DOHH2 (cell line): ENCODE results near the gene ERCC4.
A peak's percentile ranks its signal among the peaks of the same experiment; 100 is the strongest.

Source experiments
- H3F3A ChIP-seq: fragments of 200-600 bp; sonication (generic), shearing (Covaris generic); 2 replicates; pipeline ENCODE4 v1.6.0; 2016; ENCODE audit warnings: antibody characterized with exemption, mild to moderate bottlenecking; ENCODE audit not compliant: control insufficient read depth, insufficient read depth
- H3K27ac ChIP-seq: fragments of 200-600 bp; sonication (generic); 2 replicates; pipeline ENCODE4 v1.5.1; 2014; ENCODE audit warnings: low read depth, mild to moderate bottlenecking, low read length, moderate library complexity
- H3K27me3 ChIP-seq: fragments of 200-600 bp; sonication (generic); 2 replicates; pipeline ENCODE4 v1.6.1; 2014; ENCODE audit warnings: mild to moderate bottlenecking, low read length, mixed read lengths; ENCODE audit not compliant: control insufficient read depth
- H3K36me3 ChIP-seq: fragments of 200-600 bp; sonication (generic); 2 replicates; pipeline ENCODE4 v1.6.1; 2014; ENCODE audit warnings: mild to moderate bottlenecking, low read length, moderate library complexity, mixed read lengths; ENCODE audit not compliant: control insufficient read depth
- H3K4me1 ChIP-seq: fragments of 200-600 bp; sonication (generic); 2 replicates; pipeline ENCODE4 v1.6.1; 2014; ENCODE audit warnings: mild to moderate bottlenecking, low read length, mixed read lengths; ENCODE audit not compliant: control insufficient read depth
- H3K4me2 ChIP-seq: fragments of 200-600 bp; sonication (generic); 2 replicates; pipeline ENCODE4 v1.6.0; 2014; ENCODE audit warnings: mild to moderate bottlenecking, low read length, moderate library complexity
- H3K4me3 ChIP-seq: fragments of 200-600 bp; sonication (generic); 2 replicates; pipeline ENCODE4 v1.5.1; 2014; ENCODE audit warnings: mild to moderate bottlenecking, low read length, mixed read lengths
- H3K79me2 ChIP-seq: fragments of 200-600 bp; sonication (generic); 2 replicates; pipeline ENCODE4 v1.6.1; 2014; ENCODE audit warnings: mild to moderate bottlenecking, low read length, mixed read lengths; ENCODE audit not compliant: control insufficient read depth
- H3K9me2 ChIP-seq: fragments of 200-600 bp; sonication (generic); replicated peaks from 2 replicates; pipeline ENCODE4 v1.6.1; 2014; ENCODE audit warnings: mild to moderate bottlenecking, low read length, mixed read lengths; ENCODE audit not compliant: control insufficient read depth
- H3K9me3 ChIP-seq: fragments of 200-600 bp; sonication (generic); 2 replicates; pipeline ENCODE4 v1.6.1; 2014; ENCODE audit warnings: antibody characterized with exemption, low read length, mixed read lengths; ENCODE audit not compliant: control insufficient read depth, insufficient read depth
- H4K20me1 ChIP-seq: fragments of 200-600 bp; sonication (generic); 2 replicates; pipeline ENCODE4 v1.6.0; 2014; ENCODE audit warnings: low read depth, mild to moderate bottlenecking, antibody characterized with exemption, low read length, moderate library complexity; ENCODE audit not compliant: control insufficient read depth, insufficient read depth
- CTCF ChIP-seq: fragments of 200-600 bp; sonication (generic); IDR thresholded peaks from one replicate; pipeline ENCODE4 v1.5.1; 2014; ENCODE audit warnings: antibody characterized with exemption, mild to moderate bottlenecking, low read depth, low read length; ENCODE audit not compliant: poor library complexity, severe bottlenecking
- EZH2phosphoT487 ChIP-seq: fragments of 200-600 bp; sonication (generic); IDR thresholded peaks from 2 replicates; pipeline ENCODE4 v1.6.1; 2017; ENCODE audit warnings: borderline replicate concordance, mild to moderate bottlenecking, antibody characterized with exemption, low read length, moderate library complexity, mixed read lengths

Gene ERCC4

DNA sequence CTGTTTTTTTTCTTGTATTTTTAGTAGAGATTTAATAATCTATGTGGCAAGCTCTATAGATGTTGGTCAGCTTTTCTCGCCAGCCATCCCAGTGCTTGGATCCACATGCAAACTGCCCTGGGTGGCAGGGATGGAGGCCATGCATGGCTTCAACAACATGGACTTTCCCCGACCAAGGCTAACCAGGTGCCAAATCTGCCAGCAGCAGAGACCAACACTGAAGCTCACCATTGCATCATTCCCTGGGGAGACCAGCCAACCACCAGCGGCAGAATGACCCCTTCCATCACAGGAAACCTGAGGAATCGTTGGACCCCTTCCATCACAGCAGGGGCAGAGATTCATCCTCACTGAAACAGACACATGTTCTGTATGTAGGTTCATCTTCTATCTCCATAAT is 27.7 kb upstream of the ERCC4 start:
- Histone ChIP-seq H3K9me3 (no peaks in the 10 kb centered on the region), H3K4me3 (no peak overlapping the region), H3K27ac (no peak overlapping the region), H3K36me3 (no peaks in the 10 kb centered on the region), H3K4me2 (no peak overlapping the region), H3K27me3 (peaks cover 16% of the 10 kb centered on the region; the same call in 1 of the 2 replicates), H3K79me2 (no peaks in the 10 kb centered on the region), H3F3A (no peaks in the 10 kb centered on the region), H4K20me1 (no peaks in the 10 kb centered on the region), H3K9me2 (no peaks in the 10 kb centered on the region), H3K4me1 (no peaks in the 10 kb centered on the region)
- no peak for TF ChIP-seq EZH2phosphoT487
- TF ChIP-seq CTCF = no peak

- H3K79me2 ChIP-seq = no peaks in the 10 kb centered on the region
- no peaks in the 10 kb centered on the region for H3K9me3 ChIP-seq
These were observed 24.4 kb upstream of the ERCC4 start for GRCh38 chr16:13895516-13895915.

GRCh38 chr16:13896543-13897182 is 23.3 kb upstream of the ERCC4 start:
- Histone ChIP-seq H3K4me3 (no peak overlapping the region), H3K9me2 (no peaks in the 10 kb centered on the region), H3F3A (no peaks in the 10 kb centered on the region), H3K27ac (no peak overlapping the region), H3K27me3 (peaks cover 16% of the 10 kb centered on the region; the same call in 1 of the 2 replicates), H3K4me2 (no peak overlapping the region), H3K36me3 (no peaks in the 10 kb centered on the region), H3K79me2 (no peaks in the 10 kb centered on the region), H3K9me3 (no peaks in the 10 kb centered on the region), H4K20me1 (no peaks in the 10 kb centered on the region), H3K4me1 (no peaks in the 10 kb centered on the region)
- TF ChIP-seq EZH2phosphoT487 (no peak), CTCF (peak; percentile 69)

More at GRCh38 chr16:13895516-13895915, 24.4 kb upstream of the ERCC4 start:
- Histone ChIP-seq H3F3A (no peaks in the 10 kb centered on the region), H3K27ac (no peak overlapping the region), H3K36me3 (no peaks in the 10 kb centered on the region), H4K20me1 (no peaks in the 10 kb centered on the region), H3K27me3 (peaks cover 16% of the 10 kb centered on the region; the same call in 1 of the 2 replicates), H3K4me2 (no peak overlapping the region), H3K4me1 (no peaks in the 10 kb centered on the region), H3K9me2 (no peaks in the 10 kb centered on the region), H3K4me3 (no peak overlapping the region)
- TF ChIP-seq EZH2phosphoT487 = no peak
- no peak for TF ChIP-seq CTCF

GRCh38 chr16:13897806-13898205 is 22.1 kb upstream of the ERCC4 start:
- Histone ChIP-seq H3K4me3 (no peak overlapping the region), H3K27ac (no peak overlapping the region), H3K9me3 (no peaks in the 10 kb centered on the region), H3K4me1 (no peaks in the 10 kb centered on the region), H3K4me2 (no peak overlapping the region), H4K20me1 (no peaks in the 10 kb centered on the region), H3K36me3 (no peaks in the 10 kb centered on the region), H3K79me2 (no peaks in the 10 kb centered on the region), H3F3A (no peaks in the 10 kb centered on the region), H3K27me3 (peaks cover 14% of the 10 kb centered on the region; the same call in 1 of the 2 replicates), H3K9me2 (no peaks in the 10 kb centered on the region)
- TF ChIP-seq CTCF = no peak
- no peak for TF ChIP-seq EZH2phosphoT487
